ENCODE data around the gene NMB. TPM values are rescaled to one million over a fixed set of nuclear protein-coding genes. Genes with fewer than 3 reads are reported as not detected.
A peak's percentile ranks its signal among the peaks of the same experiment; 100 is the strongest.

Gene NMB
- total and polyA plus RNA-seq, 2 of the 13 experiments (the other 11 are each of a cell fraction or from before 2014, with no cell fraction given), result 10.4 to 25.4 TPM

DNA sequence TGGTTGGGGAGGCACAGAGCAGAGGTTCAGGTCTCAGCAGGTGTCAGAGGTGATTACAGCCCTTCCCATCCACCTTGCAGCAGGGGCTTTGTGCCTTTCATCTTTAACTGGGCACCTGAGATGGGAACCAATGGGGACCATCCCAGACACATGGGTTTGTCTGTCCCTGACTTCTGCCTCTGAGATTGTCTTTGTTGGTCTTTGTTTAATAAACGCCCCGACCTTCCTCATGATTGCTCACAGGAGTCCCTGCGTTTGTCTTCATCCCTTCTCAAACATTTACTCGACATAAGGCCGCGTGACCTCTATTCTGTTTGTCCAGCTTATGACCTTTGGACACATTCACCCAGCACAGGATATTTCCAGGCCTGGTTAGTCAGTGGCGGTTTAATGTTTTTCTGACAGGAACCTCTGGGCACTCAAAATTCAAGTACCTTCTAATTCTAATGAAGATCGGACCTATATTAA, 51.3 kb downstream of the NMB start (continued):
- TF ChIP-seq, protein P1, sequence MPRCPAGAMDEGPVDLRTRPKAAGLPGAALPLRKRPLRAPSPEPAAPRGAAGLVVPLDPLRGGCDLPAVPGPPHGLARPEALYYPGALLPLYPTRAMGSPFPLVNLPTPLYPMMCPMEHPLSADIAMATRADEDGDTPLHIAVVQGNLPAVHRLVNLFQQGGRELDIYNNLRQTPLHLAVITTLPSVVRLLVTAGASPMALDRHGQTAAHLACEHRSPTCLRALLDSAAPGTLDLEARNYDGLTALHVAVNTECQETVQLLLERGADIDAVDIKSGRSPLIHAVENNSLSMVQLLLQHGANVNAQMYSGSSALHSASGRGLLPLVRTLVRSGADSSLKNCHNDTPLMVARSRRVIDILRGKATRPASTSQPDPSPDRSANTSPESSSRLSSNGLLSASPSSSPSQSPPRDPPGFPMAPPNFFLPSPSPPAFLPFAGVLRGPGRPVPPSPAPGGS (CRISPR knock-in tag; IDR thresholded peaks at IDR 0.05), result 0 out of 2 replicates have a peak, but pooled peaks have one; percentile 32
- no peak for TF ChIP-seq ATF7-NPFF (CRISPR knock-in tag; IDR thresholded peaks at IDR 0.05; ENCODE audit: low read depth)
- peak; percentile 70; the same call in 1 of the 3 replicates for TF ChIP-seq MXI1 (IDR thresholded peaks at IDR 0.05; ENCODE audit: borderline replicate concordance, low read depth, low read length)
- TF ChIP-seq ZNF430 (CRISPR knock-in tag; IDR thresholded peaks at IDR 0.05), result peak; percentile 62; the same call in 1 of the 2 replicates
- TF ChIP-seq, protein P2, sequence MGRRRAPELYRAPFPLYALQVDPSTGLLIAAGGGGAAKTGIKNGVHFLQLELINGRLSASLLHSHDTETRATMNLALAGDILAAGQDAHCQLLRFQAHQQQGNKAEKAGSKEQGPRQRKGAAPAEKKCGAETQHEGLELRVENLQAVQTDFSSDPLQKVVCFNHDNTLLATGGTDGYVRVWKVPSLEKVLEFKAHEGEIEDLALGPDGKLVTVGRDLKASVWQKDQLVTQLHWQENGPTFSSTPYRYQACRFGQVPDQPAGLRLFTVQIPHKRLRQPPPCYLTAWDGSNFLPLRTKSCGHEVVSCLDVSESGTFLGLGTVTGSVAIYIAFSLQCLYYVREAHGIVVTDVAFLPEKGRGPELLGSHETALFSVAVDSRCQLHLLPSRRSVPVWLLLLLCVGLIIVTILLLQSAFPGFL (CRISPR knock-in tag; IDR thresholded peaks at IDR 0.05), result no peak
- TF ChIP-seq GATAD1 (CRISPR knock-in tag; IDR thresholded peaks at IDR 0.05), result peak; percentile 49; the same call in 1 of the 2 replicates
- no peak for TF ChIP-seq ZFP62 (CRISPR knock-in tag; IDR thresholded peaks at IDR 0.05)
- 0 out of 2 replicates have a peak, but pooled peaks have one; percentile 39 for TF ChIP-seq RBFOX2 (IDR thresholded peaks at IDR 0.05; ENCODE audit: low read depth, low read length)
- no peak; the same call in 1 of the 2 replicates for TF ChIP-seq POGZ (CRISPR knock-in tag; IDR thresholded peaks at IDR 0.05)
- TF ChIP-seq ZNF44 (CRISPR knock-in tag; IDR thresholded peaks at IDR 0.05), result no peak
- peak; percentile 84 for TF ChIP-seq ZGPAT (CRISPR knock-in tag; IDR thresholded peaks at IDR 0.05)
- no peak for TF ChIP-seq RELA (CRISPR knock-in tag; IDR thresholded peaks at IDR 0.05)
- peak; percentile 95 for TF ChIP-seq BCL6 (CRISPR knock-in tag; IDR thresholded peaks at IDR 0.05)
- TF ChIP-seq, protein P3, sequence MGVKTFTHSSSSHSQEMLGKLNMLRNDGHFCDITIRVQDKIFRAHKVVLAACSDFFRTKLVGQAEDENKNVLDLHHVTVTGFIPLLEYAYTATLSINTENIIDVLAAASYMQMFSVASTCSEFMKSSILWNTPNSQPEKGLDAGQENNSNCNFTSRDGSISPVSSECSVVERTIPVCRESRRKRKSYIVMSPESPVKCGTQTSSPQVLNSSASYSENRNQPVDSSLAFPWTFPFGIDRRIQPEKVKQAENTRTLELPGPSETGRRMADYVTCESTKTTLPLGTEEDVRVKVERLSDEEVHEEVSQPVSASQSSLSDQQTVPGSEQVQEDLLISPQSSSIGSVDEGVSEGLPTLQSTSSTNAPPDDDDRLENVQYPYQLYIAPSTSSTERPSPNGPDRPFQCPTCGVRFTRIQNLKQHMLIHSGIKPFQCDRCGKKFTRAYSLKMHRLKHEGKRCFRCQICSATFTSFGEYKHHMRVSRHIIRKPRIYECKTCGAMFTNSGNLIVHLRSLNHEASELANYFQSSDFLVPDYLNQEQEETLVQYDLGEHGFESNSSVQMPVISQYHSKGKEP (CRISPR knock-in tag; IDR thresholded peaks at IDR 0.05), result no peak
- TF ChIP-seq HNF1B (CRISPR knock-in tag; IDR thresholded peaks at IDR 0.05), result peak; percentile 76
- TF ChIP-seq ZNF138 (CRISPR knock-in tag; IDR thresholded peaks at IDR 0.05; ENCODE audit: low read depth), result no peak
- TF ChIP-seq ZNF614 (CRISPR knock-in tag; IDR thresholded peaks at IDR 0.05; ENCODE audit: borderline replicate concordance), result peak; percentile 81; the same call in 1 of the 2 replicates
- TF ChIP-seq MNT (IDR thresholded peaks at IDR 0.05), result peak; percentile 53
